Uterus (tissue), 4 donors: ENCODE measurements around the gene FILIP1. TPM values are rescaled to one million over a fixed set of nuclear protein-coding genes. Genes with fewer than 3 reads are reported as not detected.

Experiments used
- DNase-seq, 2 donors: peaks; one replicate each; pipeline ENCODE4 v3.0.0-alpha.2; 2019 to 2020
- H3K27ac ChIP-seq, 2 donors: fragments of 200-600 bp; sonication (generic); 1 replicate in 1 of 2; 2 replicates in 1 of 2; pipeline ENCODE4 v1.5.1; 2016 to 2018
- H3K27me3 ChIP-seq, 2 donors: fragments of 200-600 bp; sonication (generic); one replicate each; pipeline ENCODE4 v1.5.1; 2018 to 2019; ENCODE audit warnings: control low read depth in 1 of 2
- H3K36me3 ChIP-seq, 2 donors: fragments of 200-600 bp; sonication (generic); one replicate each; pipeline ENCODE4 v1.5.1; 2019; ENCODE audit warnings: control low read depth in 1 of 2
- H3K4me1 ChIP-seq, 2 donors: fragments of 200-600 bp; sonication (generic); one replicate each; pipeline ENCODE4 v1.5.1; 2018 to 2019; ENCODE audit warnings: control low read depth in 1 of 2
- H3K4me3 ChIP-seq, 2 donors: fragments of 200-600 bp; sonication (generic); 1 replicate in 1 of 2; 2 replicates in 1 of 2; pipeline ENCODE4 v1.5.1; 2018 to 2019; ENCODE audit warnings: mild to moderate bottlenecking in 1 of 2
- H3K9me3 ChIP-seq, 2 donors: fragments of 200-600 bp; sonication (generic); one replicate each; pipeline ENCODE4 v1.5.1; 2019; ENCODE audit warnings: control low read depth in 1 of 2
- POLR2A ChIP-seq, 2 donors: fragments of 450-650 bp; IDR thresholded peaks; one replicate each; pipeline ENCODE4 v1.6.1; 2016; ENCODE audit warnings: antibody characterized with exemption in 2 of 2, mild to moderate bottlenecking in 1 of 2, moderate library complexity in 1 of 2
- intact Hi-C: fragments of 100-400 bp; cut with DNase I; formaldehyde crosslinking; loops from one replicate; pipeline ENCODE4 v1.15.1; 2023; ENCODE audit warnings: low total_unique reads
- total RNA-seq, 4 donors: library from RNA; depleted of rRNA in 3 of 4; stranded (reverse); fragments of >200 nt in 3 of 4; gene quantifications; one replicate each; pipeline versions ENCODE4 v1.1.0 to v1.2.4, GENCODE V29; 2014 to 2023
- TF ChIP-seq, protein P1 (sequence below), 4 experiments: fragments of 200-600 bp in 2 of 4; fragments of 450-650 bp in 2 of 4; sonication (generic) in 2 of 4; IDR thresholded peaks; one replicate each; pipeline ENCODE4 v1.5.1; 2016 to 2019; ENCODE audit warnings: antibody characterized with exemption in 4 of 4, mild to moderate bottlenecking in 2 of 4, moderate library complexity in 1 of 4
- donor health status: DM: yes; HTN: yes; CAD: no.

FILIP1 gene
- total RNA-seq, 4 donors from 2014 or later, result 4.7 to 23.1 (median 12.5) TPM

DNA sequence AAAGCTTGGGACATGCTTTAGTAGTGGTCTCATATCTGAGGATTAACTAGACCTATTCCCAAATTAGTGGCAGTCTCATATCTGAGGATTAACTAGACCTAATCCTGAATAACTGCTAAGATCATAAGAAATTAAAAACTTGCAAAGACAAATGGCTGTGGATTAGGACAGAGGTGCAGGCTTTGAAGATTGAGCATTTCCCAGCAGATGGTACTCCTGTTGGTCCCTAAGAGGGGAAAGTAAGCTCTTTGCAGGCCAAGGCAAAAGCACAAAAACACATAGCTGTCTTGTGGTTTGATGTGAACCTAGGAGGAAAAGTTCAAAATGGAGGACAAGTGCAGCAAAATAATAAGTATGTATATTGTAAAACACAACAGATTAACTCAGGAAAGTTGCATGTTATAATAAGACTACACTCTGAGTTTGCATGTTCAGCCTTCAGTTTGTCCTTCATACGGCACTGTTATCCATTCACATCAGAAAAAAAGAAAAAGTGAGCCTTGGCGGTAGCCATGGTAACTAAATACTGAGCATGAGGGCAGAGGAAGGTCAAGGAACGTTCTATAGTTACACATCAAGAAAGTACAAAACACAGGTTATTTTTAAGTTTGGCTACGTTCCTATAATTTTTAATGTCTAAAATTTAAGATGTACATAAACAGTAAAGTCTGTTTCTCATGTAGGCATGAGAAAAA lies 62.8 kb downstream of the FILIP1 start:
- no peak for DNase-seq
- Histone ChIP-seq H3K36me3 (no peaks in the 10 kb centered on the region), H3K27ac (peak overlapping the region; percentile 67 to 86), H3K4me3 (no peak overlapping the region), H3K27me3 (no peaks in the 10 kb centered on the region), H3K9me3 (no peaks in the 10 kb centered on the region), H3K4me1 (no peaks in the 10 kb centered on the region)
- intact Hi-C loops, result no loop called here
- TF ChIP-seq, protein P1, sequence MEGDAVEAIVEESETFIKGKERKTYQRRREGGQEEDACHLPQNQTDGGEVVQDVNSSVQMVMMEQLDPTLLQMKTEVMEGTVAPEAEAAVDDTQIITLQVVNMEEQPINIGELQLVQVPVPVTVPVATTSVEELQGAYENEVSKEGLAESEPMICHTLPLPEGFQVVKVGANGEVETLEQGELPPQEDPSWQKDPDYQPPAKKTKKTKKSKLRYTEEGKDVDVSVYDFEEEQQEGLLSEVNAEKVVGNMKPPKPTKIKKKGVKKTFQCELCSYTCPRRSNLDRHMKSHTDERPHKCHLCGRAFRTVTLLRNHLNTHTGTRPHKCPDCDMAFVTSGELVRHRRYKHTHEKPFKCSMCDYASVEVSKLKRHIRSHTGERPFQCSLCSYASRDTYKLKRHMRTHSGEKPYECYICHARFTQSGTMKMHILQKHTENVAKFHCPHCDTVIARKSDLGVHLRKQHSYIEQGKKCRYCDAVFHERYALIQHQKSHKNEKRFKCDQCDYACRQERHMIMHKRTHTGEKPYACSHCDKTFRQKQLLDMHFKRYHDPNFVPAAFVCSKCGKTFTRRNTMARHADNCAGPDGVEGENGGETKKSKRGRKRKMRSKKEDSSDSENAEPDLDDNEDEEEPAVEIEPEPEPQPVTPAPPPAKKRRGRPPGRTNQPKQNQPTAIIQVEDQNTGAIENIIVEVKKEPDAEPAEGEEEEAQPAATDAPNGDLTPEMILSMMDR (IDR thresholded peaks at IDR 0.05), result no peak
- TF ChIP-seq POLR2A (IDR thresholded peaks at IDR 0.05), result no peak

- intact Hi-C loops, result no loop called here
Observed at GRCh38 chr6:75429061-75429703, 64.4 kb downstream of the FILIP1 start.

DNA sequence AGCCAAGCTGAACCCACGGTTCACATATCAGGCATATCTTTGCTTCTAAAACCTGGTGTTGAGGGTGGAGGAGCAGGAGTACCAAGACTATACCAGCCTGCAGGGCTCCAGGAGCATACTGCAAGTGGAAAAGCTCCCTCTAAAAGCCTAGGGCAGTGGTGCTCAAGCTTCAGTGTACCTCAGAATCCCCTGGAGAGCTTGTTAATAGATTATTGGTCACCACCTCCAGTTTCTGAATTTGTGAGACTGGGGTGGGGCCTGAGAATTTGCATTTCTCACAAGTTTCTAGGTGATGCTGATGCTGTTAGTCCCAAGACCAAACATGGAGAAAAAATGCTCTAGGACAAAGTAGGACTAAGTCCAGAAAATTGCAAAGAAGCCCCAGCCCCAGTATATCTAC lies 65.4 kb downstream of the FILIP1 start:
- Histone ChIP-seq H3K27ac (no peak overlapping the region), H3K9me3 (no peaks in the 10 kb centered on the region), H3K27me3 (no peaks in the 10 kb centered on the region), H3K4me3 (no peak overlapping the region), H3K36me3 (no peaks in the 10 kb centered on the region), H3K4me1 (no peaks in the 10 kb centered on the region)
- TF ChIP-seq POLR2A (IDR thresholded peaks at IDR 0.05), result no peak
- TF ChIP-seq, protein P1 (IDR thresholded peaks at IDR 0.05), result no peak
- intact Hi-C loops, result no loop called here
- no peak for DNase-seq

More at GRCh38 chr6:75429061-75429703, 64.4 kb downstream of the FILIP1 start:
- H3K36me3 ChIP-seq, result no peaks in the 10 kb centered on the region
- H3K27me3 ChIP-seq, result no peaks in the 10 kb centered on the region
- TF ChIP-seq, protein P1 (IDR thresholded peaks at IDR 0.05), result no peak
- no peak overlapping the region for H3K4me3 ChIP-seq
- H3K4me1 ChIP-seq, result no peaks in the 10 kb centered on the region
- H3K9me3 ChIP-seq, result no peaks in the 10 kb centered on the region
- no peak overlapping the region for H3K27ac ChIP-seq
- no peak for DNase-seq

GRCh38 chr6:75427329-75427728 lies 66.3 kb downstream of the FILIP1 start:
- no peak for TF ChIP-seq POLR2A (IDR thresholded peaks at IDR 0.05)
- TF ChIP-seq, protein P1 (IDR thresholded peaks at IDR 0.05), result no peak
- Histone ChIP-seq H3K9me3 (no peaks in the 10 kb centered on the region), H3K27me3 (no peaks in the 10 kb centered on the region), H3K27ac (no peak overlapping the region), H3K36me3 (no peaks in the 10 kb centered on the region), H3K4me3 (no peak overlapping the region), H3K4me1 (no peaks in the 10 kb centered on the region)
- intact Hi-C loops, result no loop called here
- DNase-seq, result no peak
